NB4 (cell line): ENCODE measurements around the gene GSDME.

Source experiments
- CTCF ChIP-seq: IDR thresholded peaks from one replicate; pipeline ENCODE4 v1.5.1; 2012; ENCODE audit warnings: low read depth, low read length
- POLR2A ChIP-seq: IDR thresholded peaks from 2 replicates; pipeline ENCODE4 v1.6.1; 2011; ENCODE audit warnings: mild to moderate bottlenecking; ENCODE audit not compliant: insufficient read length; ENCODE audit errors: extremely low read depth

- TF ChIP-seq CTCF (no peak), POLR2A (no peak)
These were observed 54.0 kb downstream of the GSDME start for GRCh38 chr7:24703296-24703695.
